ENCODE data around the gene HIBCH. TPM values are rescaled to one million over a fixed set of nuclear protein-coding genes. Genes with fewer than 3 reads are reported as not detected.

Gene HIBCH
- total and polyA plus RNA-seq, 2 of the 13 experiments (the other 11 are each of a cell fraction or from before 2014, with no cell fraction given), result 18.8 to 49.5 TPM

DNA sequence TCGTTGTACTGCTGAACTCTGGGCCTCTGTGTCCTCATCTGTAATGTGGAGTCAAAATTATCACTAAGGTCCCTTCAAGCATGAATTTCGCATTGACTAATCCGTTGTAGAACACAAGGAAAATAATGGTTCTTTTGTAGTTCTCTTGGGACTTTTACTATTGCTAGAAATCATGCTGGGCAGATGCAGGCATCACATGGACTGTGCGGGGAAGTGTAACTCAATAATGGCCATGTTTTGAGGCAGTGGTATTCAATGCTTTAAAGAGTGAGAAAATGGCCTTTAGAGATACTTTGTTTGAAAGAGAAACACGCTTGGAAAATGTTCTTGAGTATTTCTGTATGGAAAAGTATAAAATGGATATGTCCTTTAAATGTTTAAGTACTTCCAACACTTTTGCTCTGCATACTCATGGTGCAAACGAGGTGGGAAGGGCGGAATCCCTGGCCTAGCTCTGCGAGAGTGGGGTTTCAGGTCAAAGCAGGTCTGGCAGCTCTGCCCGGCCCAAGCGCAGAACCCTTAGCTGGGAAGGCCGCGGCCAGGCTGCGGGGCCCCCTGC lies 139.8 kb downstream of the HIBCH start (continued):
- TF ChIP-seq, protein P1, sequence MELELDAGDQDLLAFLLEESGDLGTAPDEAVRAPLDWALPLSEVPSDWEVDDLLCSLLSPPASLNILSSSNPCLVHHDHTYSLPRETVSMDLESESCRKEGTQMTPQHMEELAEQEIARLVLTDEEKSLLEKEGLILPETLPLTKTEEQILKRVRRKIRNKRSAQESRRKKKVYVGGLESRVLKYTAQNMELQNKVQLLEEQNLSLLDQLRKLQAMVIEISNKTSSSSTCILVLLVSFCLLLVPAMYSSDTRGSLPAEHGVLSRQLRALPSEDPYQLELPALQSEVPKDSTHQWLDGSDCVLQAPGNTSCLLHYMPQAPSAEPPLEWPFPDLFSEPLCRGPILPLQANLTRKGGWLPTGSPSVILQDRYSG (CRISPR knock-in tag; IDR thresholded peaks at IDR 0.05), result no peak
- TF ChIP-seq, protein P2, sequence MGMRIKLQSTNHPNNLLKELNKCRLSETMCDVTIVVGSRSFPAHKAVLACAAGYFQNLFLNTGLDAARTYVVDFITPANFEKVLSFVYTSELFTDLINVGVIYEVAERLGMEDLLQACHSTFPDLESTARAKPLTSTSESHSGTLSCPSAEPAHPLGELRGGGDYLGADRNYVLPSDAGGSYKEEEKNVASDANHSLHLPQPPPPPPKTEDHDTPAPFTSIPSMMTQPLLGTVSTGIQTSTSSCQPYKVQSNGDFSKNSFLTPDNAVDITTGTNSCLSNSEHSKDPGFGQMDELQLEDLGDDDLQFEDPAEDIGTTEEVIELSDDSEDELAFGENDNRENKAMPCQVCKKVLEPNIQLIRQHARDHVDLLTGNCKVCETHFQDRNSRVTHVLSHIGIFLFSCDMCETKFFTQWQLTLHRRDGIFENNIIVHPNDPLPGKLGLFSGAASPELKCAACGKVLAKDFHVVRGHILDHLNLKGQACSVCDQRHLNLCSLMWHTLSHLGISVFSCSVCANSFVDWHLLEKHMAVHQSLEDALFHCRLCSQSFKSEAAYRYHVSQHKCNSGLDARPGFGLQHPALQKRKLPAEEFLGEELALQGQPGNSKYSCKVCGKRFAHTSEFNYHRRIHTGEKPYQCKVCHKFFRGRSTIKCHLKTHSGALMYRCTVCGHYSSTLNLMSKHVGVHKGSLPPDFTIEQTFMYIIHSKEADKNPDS (CRISPR knock-in tag; IDR thresholded peaks at IDR 0.05), result 0 out of 2 replicates have a peak, but pooled peaks have one; percentile 40
- TF ChIP-seq MED8 (CRISPR knock-in tag; IDR thresholded peaks at IDR 0.05; ENCODE audit: insufficient replicate concordance) (peak; percentile 75), ZBTB7B (CRISPR knock-in tag; IDR thresholded peaks at IDR 0.05) (no peak), KDM1A (CRISPR knock-in tag; IDR thresholded peaks at IDR 0.05) (no peak), TCF12 (IDR thresholded peaks at IDR 0.05) (no peak), TCF12 (CRISPR knock-in tag; IDR thresholded peaks at IDR 0.05) (peak; percentile 81; the same call in 1 of the 2 replicates)
- TF ChIP-seq, protein P3, sequence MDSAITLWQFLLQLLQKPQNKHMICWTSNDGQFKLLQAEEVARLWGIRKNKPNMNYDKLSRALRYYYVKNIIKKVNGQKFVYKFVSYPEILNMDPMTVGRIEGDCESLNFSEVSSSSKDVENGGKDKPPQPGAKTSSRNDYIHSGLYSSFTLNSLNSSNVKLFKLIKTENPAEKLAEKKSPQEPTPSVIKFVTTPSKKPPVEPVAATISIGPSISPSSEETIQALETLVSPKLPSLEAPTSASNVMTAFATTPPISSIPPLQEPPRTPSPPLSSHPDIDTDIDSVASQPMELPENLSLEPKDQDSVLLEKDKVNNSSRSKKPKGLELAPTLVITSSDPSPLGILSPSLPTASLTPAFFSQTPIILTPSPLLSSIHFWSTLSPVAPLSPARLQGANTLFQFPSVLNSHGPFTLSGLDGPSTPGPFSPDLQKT (CRISPR knock-in tag; IDR thresholded peaks at IDR 0.05; ENCODE audit: borderline replicate concordance), result no peak
- TF ChIP-seq, protein P4, sequence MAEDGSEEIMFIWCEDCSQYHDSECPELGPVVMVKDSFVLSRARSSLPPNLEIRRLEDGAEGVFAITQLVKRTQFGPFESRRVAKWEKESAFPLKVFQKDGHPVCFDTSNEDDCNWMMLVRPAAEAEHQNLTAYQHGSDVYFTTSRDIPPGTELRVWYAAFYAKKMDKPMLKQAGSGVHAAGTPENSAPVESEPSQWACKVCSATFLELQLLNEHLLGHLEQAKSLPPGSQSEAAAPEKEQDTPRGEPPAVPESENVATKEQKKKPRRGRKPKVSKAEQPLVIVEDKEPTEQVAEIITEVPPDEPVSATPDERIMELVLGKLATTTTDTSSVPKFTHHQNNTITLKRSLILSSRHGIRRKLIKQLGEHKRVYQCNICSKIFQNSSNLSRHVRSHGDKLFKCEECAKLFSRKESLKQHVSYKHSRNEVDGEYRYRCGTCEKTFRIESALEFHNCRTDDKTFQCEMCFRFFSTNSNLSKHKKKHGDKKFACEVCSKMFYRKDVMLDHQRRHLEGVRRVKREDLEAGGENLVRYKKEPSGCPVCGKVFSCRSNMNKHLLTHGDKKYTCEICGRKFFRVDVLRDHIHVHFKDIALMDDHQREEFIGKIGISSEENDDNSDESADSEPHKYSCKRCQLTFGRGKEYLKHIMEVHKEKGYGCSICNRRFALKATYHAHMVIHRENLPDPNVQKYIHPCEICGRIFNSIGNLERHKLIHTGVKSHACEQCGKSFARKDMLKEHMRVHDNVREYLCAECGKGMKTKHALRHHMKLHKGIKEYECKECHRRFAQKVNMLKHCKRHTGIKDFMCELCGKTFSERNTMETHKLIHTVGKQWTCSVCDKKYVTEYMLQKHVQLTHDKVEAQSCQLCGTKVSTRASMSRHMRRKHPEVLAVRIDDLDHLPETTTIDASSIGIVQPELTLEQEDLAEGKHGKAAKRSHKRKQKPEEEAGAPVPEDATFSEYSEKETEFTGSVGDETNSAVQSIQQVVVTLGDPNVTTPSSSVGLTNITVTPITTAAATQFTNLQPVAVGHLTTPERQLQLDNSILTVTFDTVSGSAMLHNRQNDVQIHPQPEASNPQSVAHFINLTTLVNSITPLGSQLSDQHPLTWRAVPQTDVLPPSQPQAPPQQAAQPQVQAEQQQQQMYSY (CRISPR knock-in tag; IDR thresholded peaks at IDR 0.05), result no peak
- TF ChIP-seq, protein P5, sequence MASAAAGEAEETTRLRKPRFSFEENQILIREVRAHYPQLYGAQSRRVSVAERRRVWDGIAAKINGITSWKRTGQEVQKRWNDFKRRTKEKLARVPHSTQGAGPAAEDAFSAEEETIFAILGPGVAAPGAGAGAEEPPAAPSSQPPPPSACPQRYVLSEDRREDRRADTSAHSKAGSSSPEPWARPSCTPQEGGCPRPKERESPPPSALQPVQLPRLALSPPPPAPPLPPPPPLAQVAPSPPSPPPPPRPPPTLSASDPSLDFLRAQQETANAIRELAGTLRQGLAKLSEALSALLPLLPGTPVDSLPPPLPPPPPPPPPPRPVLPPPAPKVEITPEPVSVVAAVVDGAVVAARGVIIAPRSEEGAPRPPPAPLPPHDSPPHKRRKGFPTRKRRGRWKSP (CRISPR knock-in tag; IDR thresholded peaks at IDR 0.05), result no peak; the same call in 1 of the 2 replicates
- TF ChIP-seq, protein P6, sequence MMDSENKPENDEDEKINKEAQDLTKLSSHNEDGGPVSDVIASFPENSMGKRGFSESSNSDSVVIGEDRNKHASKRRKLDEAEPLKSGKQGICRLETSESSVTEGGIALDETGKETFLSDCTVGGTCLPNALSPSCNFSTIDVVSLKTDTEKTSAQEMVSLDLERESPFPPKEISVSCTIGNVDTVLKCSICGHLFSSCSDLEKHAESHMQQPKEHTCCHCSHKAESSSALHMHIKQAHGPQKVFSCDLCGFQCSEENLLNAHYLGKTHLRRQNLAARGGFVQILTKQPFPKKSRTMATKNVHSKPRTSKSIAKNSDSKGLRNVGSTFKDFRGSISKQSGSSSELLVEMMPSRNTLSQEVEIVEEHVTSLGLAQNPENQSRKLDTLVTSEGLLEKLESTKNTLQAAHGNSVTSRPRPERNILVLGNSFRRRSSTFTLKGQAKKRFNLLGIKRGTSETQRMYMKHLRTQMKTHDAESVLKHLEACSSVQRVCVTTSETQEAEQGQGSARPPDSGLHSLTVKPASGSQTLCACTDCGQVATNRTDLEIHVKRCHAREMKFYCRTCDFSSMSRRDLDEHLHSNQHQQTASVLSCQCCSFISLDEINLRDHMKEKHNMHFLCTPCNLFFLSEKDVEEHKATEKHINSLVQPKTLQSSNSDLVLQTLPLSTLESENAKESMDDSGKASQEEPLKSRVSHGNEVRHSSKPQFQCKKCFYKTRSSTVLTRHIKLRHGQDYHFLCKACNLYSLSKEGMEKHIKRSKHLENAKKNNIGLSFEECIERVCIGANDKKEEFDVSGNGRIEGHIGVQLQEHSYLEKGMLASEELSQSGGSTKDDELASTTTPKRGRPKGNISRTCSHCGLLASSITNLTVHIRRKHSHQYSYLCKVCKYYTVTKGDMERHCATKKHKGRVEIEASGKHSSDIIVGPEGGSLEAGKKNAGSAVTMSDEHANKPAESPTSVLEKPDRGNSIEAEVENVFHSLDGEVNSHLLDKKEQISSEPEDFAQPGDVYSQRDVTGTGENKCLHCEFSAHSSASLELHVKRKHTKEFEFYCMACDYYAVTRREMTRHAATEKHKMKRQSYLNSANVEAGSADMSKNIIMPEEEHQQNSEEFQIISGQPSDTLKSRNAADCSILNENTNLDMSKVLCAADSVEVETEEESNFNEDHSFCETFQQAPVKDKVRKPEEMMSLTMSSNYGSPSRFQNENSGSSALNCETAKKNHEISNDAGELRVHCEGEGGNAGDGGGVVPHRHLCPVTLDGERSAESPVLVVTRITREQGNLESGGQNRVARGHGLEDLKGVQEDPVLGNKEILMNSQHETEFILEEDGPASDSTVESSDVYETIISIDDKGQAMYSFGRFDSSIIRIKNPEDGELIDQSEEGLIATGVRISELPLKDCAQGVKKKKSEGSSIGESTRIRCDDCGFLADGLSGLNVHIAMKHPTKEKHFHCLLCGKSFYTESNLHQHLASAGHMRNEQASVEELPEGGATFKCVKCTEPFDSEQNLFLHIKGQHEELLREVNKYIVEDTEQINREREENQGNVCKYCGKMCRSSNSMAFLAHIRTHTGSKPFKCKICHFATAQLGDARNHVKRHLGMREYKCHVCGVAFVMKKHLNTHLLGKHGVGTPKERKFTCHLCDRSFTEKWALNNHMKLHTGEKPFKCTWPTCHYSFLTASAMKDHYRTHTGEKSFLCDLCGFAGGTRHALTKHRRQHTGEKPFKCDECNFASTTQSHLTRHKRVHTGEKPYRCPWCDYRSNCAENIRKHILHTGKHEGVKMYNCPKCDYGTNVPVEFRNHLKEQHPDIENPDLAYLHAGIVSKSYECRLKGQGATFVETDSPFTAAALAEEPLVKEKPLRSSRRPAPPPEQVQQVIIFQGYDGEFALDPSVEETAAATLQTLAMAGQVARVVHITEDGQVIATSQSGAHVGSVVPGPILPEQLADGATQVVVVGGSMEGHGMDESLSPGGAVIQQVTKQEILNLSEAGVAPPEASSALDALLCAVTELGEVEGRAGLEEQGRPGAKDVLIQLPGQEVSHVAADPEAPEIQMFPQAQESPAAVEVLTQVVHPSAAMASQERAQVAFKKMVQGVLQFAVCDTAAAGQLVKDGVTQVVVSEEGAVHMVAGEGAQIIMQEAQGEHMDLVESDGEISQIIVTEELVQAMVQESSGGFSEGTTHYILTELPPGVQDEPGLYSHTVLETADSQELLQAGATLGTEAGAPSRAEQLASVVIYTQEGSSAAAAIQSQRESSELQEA (CRISPR knock-in tag; IDR thresholded peaks at IDR 0.05; ENCODE audit: not compliant biosample characterization), result peak; percentile 27
